NT2/D1 (cell line): ENCODE results near the gene ZSCAN21.

ENCODE experiments used
- SUZ12 ChIP-seq: IDR thresholded peaks from 2 replicates; pipeline ENCODE4 v1.6.1; 2011; ENCODE audit not compliant: insufficient read length, insufficient read depth; ENCODE audit errors: extremely low read depth
- YY1 ChIP-seq: IDR thresholded peaks from 2 replicates; pipeline ENCODE4 v1.6.1; 2011; ENCODE audit not compliant: insufficient read length, insufficient read depth
- ZNF274 ChIP-seq: IDR thresholded peaks from 2 replicates; pipeline ENCODE4 v1.6.1; 2011; ENCODE audit warnings: mild to moderate bottlenecking, low read depth, low read length

DNA sequence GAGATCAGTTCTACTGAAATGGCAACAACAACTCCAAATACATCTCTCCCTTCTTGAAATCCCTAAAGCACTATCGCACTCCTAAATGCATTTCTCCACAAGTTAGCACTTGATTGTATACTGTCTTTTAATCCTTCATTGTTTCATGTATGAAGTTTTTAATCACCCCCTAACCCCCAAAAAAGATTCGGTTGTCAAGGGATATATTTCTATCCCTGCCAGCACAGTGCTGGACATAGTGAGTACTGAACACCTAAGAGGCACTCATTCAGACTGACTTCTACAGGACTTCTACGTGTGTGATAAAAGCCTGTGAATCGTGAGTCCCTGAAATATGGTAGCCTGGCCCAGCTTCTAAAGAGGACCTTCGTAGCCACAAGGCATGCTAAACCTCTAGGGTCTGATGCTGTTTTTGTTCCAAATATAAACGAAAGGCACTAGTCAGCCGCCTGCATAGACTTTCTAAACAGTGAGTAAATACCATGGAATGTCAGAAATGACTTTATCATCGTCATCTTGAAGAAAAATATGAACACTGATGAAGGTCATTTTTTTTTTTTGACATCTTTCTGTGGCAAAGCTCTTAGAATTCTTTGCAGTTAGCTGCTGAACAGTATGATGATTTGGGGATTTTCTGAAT is 14.6 kb upstream of the ZSCAN21 start:
- TF ChIP-seq YY1 = no peak
- TF ChIP-seq SUZ12 = no peak
- no peak for TF ChIP-seq ZNF274
